Hepatocyte (in vitro differentiated cells): ENCODE data around the gene GABBR2. TPM values are rescaled to one million over a fixed set of nuclear protein-coding genes. Genes with fewer than 3 reads are reported as not detected.
"Not testable (repeated sequence)": the region's sequence is repeated elsewhere in the genome, so short reads cannot be mapped to it uniquely, and the experiment has no call there.

Experiments used
- DNase-seq: peaks from one replicate; pipeline ENCODE4 v3.0.0-alpha.2; 2016; ENCODE audit warnings: low spot score
- H2AFZ ChIP-seq: fragments of 200-600 bp; sonication (generic); 2 replicates; pipeline ENCODE4 v1.6.0; 2016; ENCODE audit warnings: antibody characterized with exemption, mild to moderate bottlenecking
- H3K27ac ChIP-seq: fragments of 200-600 bp; sonication (generic); 2 replicates; pipeline ENCODE4 v1.5.1; 2016; ENCODE audit warnings: mild to moderate bottlenecking
- H3K27me3 ChIP-seq: fragments of 200-600 bp; sonication (generic); 2 replicates; pipeline ENCODE4 v1.6.1; 2016
- H3K36me3 ChIP-seq: fragments of 200-600 bp; sonication (generic); replicated peaks from 2 replicates; pipeline ENCODE4 v1.5.1; 2016; ENCODE audit warnings: low read depth; ENCODE audit not compliant: insufficient read depth
- H3K4me1 ChIP-seq: fragments of 200-600 bp; sonication (generic); 2 replicates; pipeline ENCODE4 v1.5.1; 2016; ENCODE audit warnings: mild to moderate bottlenecking, moderate library complexity; ENCODE audit not compliant: insufficient read depth
- H3K4me2 ChIP-seq: fragments of 200-600 bp; sonication (generic); 2 replicates; pipeline ENCODE4 v1.6.0; 2016
- H3K4me3 ChIP-seq: fragments of 200-600 bp; sonication (generic); 2 replicates; pipeline ENCODE4 v1.5.1; 2016; ENCODE audit warnings: mild to moderate bottlenecking
- H3K79me2 ChIP-seq: fragments of 200-600 bp; sonication (generic); 2 replicates; pipeline ENCODE4 v1.6.0; 2017; ENCODE audit warnings: mild to moderate bottlenecking
- H3K9me2 ChIP-seq: fragments of 200-600 bp; sonication (generic); replicated peaks from 2 replicates; pipeline ENCODE4 v1.6.0; 2017; ENCODE audit warnings: mild to moderate bottlenecking; ENCODE audit not compliant: insufficient read depth
- H3K9me3 ChIP-seq: fragments of 200-600 bp; sonication (generic); 2 replicates; pipeline ENCODE4 v1.5.1; 2016; ENCODE audit warnings: low read depth, mild to moderate bottlenecking
- H4K20me1 ChIP-seq: fragments of 200-600 bp; sonication (generic); 2 replicates; pipeline ENCODE4 v1.6.0; 2016; ENCODE audit warnings: mild to moderate bottlenecking; ENCODE audit not compliant: insufficient read depth, poor library complexity, severe bottlenecking
- EZH2 ChIP-seq: fragments of 200-600 bp; sonication (generic); IDR thresholded peaks from 2 replicates; pipeline ENCODE4 v1.6.1; 2016; ENCODE audit warnings: antibody characterized with exemption, mild to moderate bottlenecking, borderline replicate concordance
- EZH2phosphoT487 ChIP-seq: fragments of 200-600 bp; sonication (generic); IDR thresholded peaks from one replicate; pipeline ENCODE4 v1.6.1; 2018; ENCODE audit warnings: antibody characterized with exemption, mild to moderate bottlenecking, low read depth, moderate library complexity; ENCODE audit not compliant: unreplicated experiment, severe bottlenecking
- WGBS: methylation state at CpG from one replicate; pipeline ENCODE4 v1.1.6; 2016; ENCODE audit warnings: low lambda C conversion rate; ENCODE audit errors: missing lambda C conversion rate; 5-methylcytosine and 5-hydroxymethylcytosine counted together
- polyA plus RNA-seq: library from polyadenylated mRNA; unstranded; fragments of >200 nt; fragmentation: Nextera tagmentation; extraction: Ambion mirVana; gene quantifications from 2 replicates; pipeline ENCODE4 v1.2.1, GENCODE V29; 2016
- total RNA-seq: library from RNA; depleted of rRNA; stranded (reverse); fragments of >200 nt; gene quantifications from 2 replicates; pipeline ENCODE4 v1.2.3, GENCODE V29; 2014
- TF ChIP-seq, protein P1 (sequence below): fragments of 200-600 bp; sonication (generic); IDR thresholded peaks from 2 replicates; pipeline ENCODE4 v1.5.1; 2016; ENCODE audit warnings: antibody characterized with exemption, mild to moderate bottlenecking; ENCODE audit not compliant: poor library complexity

GABBR2 gene
- total and polyA plus RNA-seq, 2 experiments from 2014 or later = 0.20 to 0.28 TPM

DNA sequence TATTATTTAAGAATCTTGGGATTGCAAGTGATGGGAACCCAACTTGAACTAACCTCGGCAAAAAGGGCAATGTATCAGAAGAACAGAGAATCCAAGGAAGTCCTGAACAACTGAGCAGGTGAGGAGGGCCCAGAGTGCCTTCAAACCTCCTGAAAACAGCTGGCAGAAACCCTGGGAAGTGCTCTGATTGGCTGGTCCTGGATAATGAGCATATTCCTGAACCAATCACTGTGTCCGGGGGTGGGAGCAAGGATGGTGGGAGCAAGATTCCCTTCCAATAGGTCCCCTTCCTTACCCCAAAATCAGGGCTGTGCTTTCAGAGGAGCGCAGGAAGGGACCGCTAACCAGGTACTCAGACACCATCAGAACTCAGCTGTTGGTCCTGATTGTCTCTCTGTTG, 421.4 kb downstream of the GABBR2 start:
- DNase-seq = no peak
- H2AFZ ChIP-seq = no peak overlapping the region
- no peaks in the 10 kb centered on the region for H3K4me1 ChIP-seq
- H3K79me2 ChIP-seq = no peaks in the 10 kb centered on the region
- TF ChIP-seq, protein P1, sequence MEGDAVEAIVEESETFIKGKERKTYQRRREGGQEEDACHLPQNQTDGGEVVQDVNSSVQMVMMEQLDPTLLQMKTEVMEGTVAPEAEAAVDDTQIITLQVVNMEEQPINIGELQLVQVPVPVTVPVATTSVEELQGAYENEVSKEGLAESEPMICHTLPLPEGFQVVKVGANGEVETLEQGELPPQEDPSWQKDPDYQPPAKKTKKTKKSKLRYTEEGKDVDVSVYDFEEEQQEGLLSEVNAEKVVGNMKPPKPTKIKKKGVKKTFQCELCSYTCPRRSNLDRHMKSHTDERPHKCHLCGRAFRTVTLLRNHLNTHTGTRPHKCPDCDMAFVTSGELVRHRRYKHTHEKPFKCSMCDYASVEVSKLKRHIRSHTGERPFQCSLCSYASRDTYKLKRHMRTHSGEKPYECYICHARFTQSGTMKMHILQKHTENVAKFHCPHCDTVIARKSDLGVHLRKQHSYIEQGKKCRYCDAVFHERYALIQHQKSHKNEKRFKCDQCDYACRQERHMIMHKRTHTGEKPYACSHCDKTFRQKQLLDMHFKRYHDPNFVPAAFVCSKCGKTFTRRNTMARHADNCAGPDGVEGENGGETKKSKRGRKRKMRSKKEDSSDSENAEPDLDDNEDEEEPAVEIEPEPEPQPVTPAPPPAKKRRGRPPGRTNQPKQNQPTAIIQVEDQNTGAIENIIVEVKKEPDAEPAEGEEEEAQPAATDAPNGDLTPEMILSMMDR = no peak
- no peak for TF ChIP-seq EZH2
- TF ChIP-seq EZH2phosphoT487 = no peak
- no peak overlapping the region for H3K4me3 ChIP-seq
- WGBS = 98% methylated on average over 4 of the region's 4 CpGs
- no peaks in the 10 kb centered on the region for H3K9me2 ChIP-seq
- H3K27me3 ChIP-seq = no peaks in the 10 kb centered on the region
- no peak overlapping the region for H3K27ac ChIP-seq
- no peaks in the 10 kb centered on the region for H3K36me3 ChIP-seq
- no peaks in the 10 kb centered on the region for H4K20me1 ChIP-seq
- H3K4me2 ChIP-seq = no peak overlapping the region
- H3K9me3 ChIP-seq = no peaks in the 10 kb centered on the region

DNA sequence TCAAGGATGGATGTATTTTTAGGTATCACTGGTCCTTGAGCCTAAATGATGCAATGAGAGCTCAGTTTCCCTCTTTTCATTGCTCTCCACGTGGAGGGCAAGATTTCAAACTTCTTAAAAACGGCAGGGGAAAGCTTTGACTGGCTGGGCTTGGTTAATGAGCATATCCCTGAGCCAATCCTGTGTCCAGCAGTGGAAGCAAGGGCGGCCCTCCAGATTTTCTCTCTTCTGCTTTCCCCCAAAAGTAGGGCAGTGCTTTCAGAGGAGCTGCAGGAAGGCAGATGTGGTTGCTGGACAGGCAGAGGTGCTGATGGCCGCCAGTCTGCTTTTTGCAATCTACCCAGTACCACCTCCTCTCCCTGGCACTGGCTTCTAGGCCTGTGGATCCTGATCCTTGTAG, 423.3 kb downstream of the GABBR2 start:
- no peaks in the 10 kb centered on the region for H3K9me3 ChIP-seq
- no peaks in the 10 kb centered on the region for H4K20me1 ChIP-seq
- no peaks in the 10 kb centered on the region for H3K9me2 ChIP-seq

DNA sequence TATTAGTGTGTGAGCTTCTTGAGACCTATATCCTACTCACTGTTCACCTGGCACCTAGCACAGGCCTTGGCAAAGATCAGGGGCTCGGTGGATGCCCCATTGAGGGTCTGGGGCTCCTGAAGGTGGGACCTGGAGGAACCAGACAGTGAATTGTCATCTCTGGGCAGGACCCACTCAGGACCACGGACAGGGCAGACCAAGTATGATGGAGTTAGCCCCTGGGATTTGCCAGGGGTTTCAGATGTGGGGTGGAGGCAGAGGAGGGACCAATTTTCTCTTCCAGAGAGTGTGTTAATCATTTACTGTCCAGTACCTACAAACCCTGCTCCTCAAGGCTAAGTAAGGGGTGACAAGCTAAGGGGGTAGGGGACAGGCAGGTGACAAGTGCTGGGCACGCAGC, 424.0 kb downstream of the GABBR2 start:
- DNase-seq = no peak
- Histone ChIP-seq H3K4me3 (no peak overlapping the region), H2AFZ (no peak overlapping the region), H3K79me2 (no peaks in the 10 kb centered on the region), H3K9me2 (no peaks in the 10 kb centered on the region), H3K4me2 (no peak overlapping the region), H3K9me3 (no peaks in the 10 kb centered on the region), H3K36me3 (no peaks in the 10 kb centered on the region), H3K27ac (no peak overlapping the region), H3K27me3 (no peaks in the 10 kb centered on the region), H3K4me1 (no peaks in the 10 kb centered on the region), H4K20me1 (no peaks in the 10 kb centered on the region)
- WGBS = 85% methylated on average over 3 of the region's 3 CpGs
- TF ChIP-seq EZH2 (no peak), EZH2phosphoT487 (no peak)
- TF ChIP-seq, protein P1 = no peak

More for the DNA sequence above, 423.3 kb downstream of the GABBR2 start:
- no peak overlapping the region for H3K4me2 ChIP-seq
- no peak overlapping the region for H2AFZ ChIP-seq
- TF ChIP-seq, protein P1 = no peak
- no peak for TF ChIP-seq EZH2phosphoT487
- no peak for TF ChIP-seq EZH2
- WGBS = 66% methylated on average over 4 of the region's 4 CpGs
- H3K36me3 ChIP-seq = no peaks in the 10 kb centered on the region
- no peak for DNase-seq
- no peaks in the 10 kb centered on the region for H3K4me1 ChIP-seq
- no peak overlapping the region for H3K27ac ChIP-seq
- no peaks in the 10 kb centered on the region for H3K27me3 ChIP-seq
- no peak overlapping the region for H3K4me3 ChIP-seq
- no peaks in the 10 kb centered on the region for H3K79me2 ChIP-seq

DNA sequence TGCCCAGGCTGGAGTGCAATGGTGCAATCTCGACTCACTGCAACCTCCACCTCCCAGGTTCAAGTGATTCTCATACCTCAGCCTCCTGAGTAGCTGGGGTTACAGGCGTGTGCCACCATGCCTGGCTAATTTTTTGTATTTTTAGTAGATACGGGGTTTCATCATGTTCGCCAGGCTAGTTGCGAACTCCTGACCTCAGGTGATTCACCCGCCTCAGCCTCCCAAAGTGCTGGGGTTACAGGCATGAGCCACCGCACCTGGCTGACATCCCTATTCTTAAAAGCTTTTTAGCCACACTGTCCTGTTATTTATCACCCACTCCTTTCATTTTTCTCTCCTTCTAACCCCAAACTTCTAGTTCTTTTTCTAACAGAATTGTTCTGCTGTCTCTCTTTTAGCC, 425.6 kb downstream of the GABBR2 start:
- not testable (repeated sequence) for H3K27me3 ChIP-seq, H3K4me3 ChIP-seq, H3K79me2 ChIP-seq, H3K9me2 ChIP-seq, H3K9me3 ChIP-seq, H3K4me2 ChIP-seq, H3K4me1 ChIP-seq, H4K20me1 ChIP-seq, H2AFZ ChIP-seq, DNase-seq, H3K27ac ChIP-seq, H3K36me3 ChIP-seq
- 69% methylated on average over 7 of the region's 7 CpGs for WGBS
